Panc1 (cell line): Measurements from ENCODE around the gene ADGRG3.

Experiments used
- POLR2AphosphoS5 ChIP-seq: IDR thresholded peaks from 2 replicates; pipeline ENCODE4 v1.6.1; 2012; ENCODE audit warnings: mild to moderate bottlenecking, low read depth, low read length, moderate library complexity
- TCF7L2 ChIP-seq: IDR thresholded peaks from 2 replicates; pipeline ENCODE4 v1.6.1; 2011; ENCODE audit warnings: mild to moderate bottlenecking, low read depth, low read length, inconsistent platforms

DNA sequence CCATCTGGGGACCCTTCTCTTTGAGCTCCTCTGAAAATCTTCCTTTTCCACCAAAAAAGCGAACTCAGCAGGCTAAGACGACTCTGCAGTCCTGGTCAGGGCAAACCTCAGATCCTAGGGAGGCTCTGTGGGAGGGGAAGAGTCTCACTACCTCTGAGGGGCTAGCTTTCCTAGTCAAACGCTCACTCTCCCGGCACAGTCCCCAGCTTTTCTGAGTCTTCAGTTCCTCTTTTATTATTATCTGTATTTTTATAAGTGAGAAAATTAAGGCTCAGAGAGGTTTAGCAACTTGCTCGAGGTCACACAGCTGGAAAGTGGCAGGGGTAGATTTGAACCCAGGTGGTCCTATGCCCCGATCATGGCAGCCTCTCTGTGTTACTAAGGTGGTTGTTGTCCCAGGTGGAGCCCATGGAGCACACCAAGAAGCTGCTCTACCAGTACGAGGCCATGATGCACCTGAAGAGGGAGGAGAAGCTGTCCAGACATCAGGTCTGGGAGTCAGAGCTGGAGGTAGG, 58.4 kb downstream of the ADGRG3 start:
- no peak for TF ChIP-seq TCF7L2
- TF ChIP-seq POLR2AphosphoS5, result no peak
